Gastroesophageal sphincter (tissue), 4 donors: Measurements from ENCODE around the gene ZNF681. TPM values are rescaled to one million over a fixed set of nuclear protein-coding genes. Genes with fewer than 3 reads are reported as not detected.
A peak's percentile ranks its signal among the peaks of the same experiment; 100 is the strongest.

Source experiments
- ATAC-seq: fragments of 150-250 bp; one replicate; pipeline ENCODE4 v1.9.1; 2016; ENCODE audit warnings: mild to moderate bottlenecking, moderate library complexity
- H3K27ac ChIP-seq, 4 donors: fragments of 200-600 bp; sonication (generic) in 3 of 4; 1 replicate in 3 of 4; 2 replicates in 1 of 4; pipeline ENCODE4 v1.5.1; 2016 to 2019
- H3K27me3 ChIP-seq: fragments of 200-600 bp; sonication (generic); one replicate; pipeline ENCODE4 v1.5.1; 2019
- H3K36me3 ChIP-seq, 2 donors: fragments of 200-600 bp; sonication (generic); one replicate each; pipeline ENCODE4 v1.5.1; 2019; ENCODE audit warnings: control low read depth in 1 of 2
- H3K4me1 ChIP-seq, 3 donors: fragments of 200-600 bp; sonication (generic); 1 replicate in 2 of 3; 2 replicates in 1 of 3; pipeline ENCODE4 v1.5.1; 2016 to 2019; ENCODE audit warnings: control low read depth in 2 of 3
- H3K4me3 ChIP-seq, 2 donors: fragments of 200-600 bp; sonication (generic); one replicate each; pipeline ENCODE4 v1.5.1; 2019; ENCODE audit warnings: mild to moderate bottlenecking in 1 of 2, moderate library complexity in 1 of 2
- H3K9me3 ChIP-seq, 3 donors: fragments of 200-600 bp; sonication (generic); one replicate each; pipeline ENCODE4 v1.5.1; 2017 to 2019; ENCODE audit warnings: control low read depth in 2 of 3
- EP300 ChIP-seq: sonication (generic); formaldehyde crosslinking; IDR thresholded peaks from one replicate; pipeline ENCODE4 v1.6.1; 2017; ENCODE audit warnings: antibody characterized with exemption, mild to moderate bottlenecking
- POLR2A ChIP-seq, 2 donors: fragments of 450-650 bp; IDR thresholded peaks; one replicate each; pipeline ENCODE4 v1.6.1; 2017; ENCODE audit warnings: antibody characterized with exemption in 2 of 2, mild to moderate bottlenecking in 2 of 2, moderate library complexity in 1 of 2
- POLR2AphosphoS5 ChIP-seq: sonication (generic); formaldehyde crosslinking; IDR thresholded peaks from one replicate; pipeline ENCODE4 v1.6.1; 2017; ENCODE audit warnings: antibody characterized with exemption
- WGBS, 2 donors: methylation state at CpG; one replicate each; pipeline ENCODE4 v1.1.5; 2018; ENCODE audit warnings: low coverage in 1 of 2; 5-methylcytosine and 5-hydroxymethylcytosine counted together
- total RNA-seq, 4 donors: library from RNA; depleted of rRNA; stranded (reverse); fragments of >200 nt; gene quantifications; one replicate each; pipeline ENCODE4 v1.1.0, GENCODE V29; 2016
- TF ChIP-seq, protein P1 (sequence below), 4 experiments: fragments of 200-600 bp in 2 of 4; fragments of 450-650 bp in 2 of 4; sonication (generic) in 1 of 4; IDR thresholded peaks; one replicate each; pipeline ENCODE4 v1.5.1; 2017 to 2019; ENCODE audit warnings: antibody characterized with exemption in 4 of 4, mild to moderate bottlenecking in 2 of 4, moderate library complexity in 2 of 4

ZNF681 gene
- total RNA-seq, 4 donors from 2014 or later, result 0.78 to 1.7 (median 0.92) TPM

GRCh38 chr19:23774524-23774971 is 15.9 kb upstream of the ZNF681 start:
- H3K4me1 ChIP-seq, result no peaks in the 10 kb centered on the region
- peak; percentile 87 for ATAC-seq
- no peak overlapping the region for H3K4me3 ChIP-seq
- H3K36me3 ChIP-seq, result no peaks in the 10 kb centered on the region
- no peaks in the 10 kb centered on the region for H3K27me3 ChIP-seq
- TF ChIP-seq POLR2A (IDR thresholded peaks at IDR 0.05) (no peak), EP300 (no peak), POLR2AphosphoS5 (no peak)
- TF ChIP-seq, protein P1, sequence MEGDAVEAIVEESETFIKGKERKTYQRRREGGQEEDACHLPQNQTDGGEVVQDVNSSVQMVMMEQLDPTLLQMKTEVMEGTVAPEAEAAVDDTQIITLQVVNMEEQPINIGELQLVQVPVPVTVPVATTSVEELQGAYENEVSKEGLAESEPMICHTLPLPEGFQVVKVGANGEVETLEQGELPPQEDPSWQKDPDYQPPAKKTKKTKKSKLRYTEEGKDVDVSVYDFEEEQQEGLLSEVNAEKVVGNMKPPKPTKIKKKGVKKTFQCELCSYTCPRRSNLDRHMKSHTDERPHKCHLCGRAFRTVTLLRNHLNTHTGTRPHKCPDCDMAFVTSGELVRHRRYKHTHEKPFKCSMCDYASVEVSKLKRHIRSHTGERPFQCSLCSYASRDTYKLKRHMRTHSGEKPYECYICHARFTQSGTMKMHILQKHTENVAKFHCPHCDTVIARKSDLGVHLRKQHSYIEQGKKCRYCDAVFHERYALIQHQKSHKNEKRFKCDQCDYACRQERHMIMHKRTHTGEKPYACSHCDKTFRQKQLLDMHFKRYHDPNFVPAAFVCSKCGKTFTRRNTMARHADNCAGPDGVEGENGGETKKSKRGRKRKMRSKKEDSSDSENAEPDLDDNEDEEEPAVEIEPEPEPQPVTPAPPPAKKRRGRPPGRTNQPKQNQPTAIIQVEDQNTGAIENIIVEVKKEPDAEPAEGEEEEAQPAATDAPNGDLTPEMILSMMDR (IDR thresholded peaks at IDR 0.05), result no peak
- H3K27ac ChIP-seq, result no peak overlapping the region
- no peaks in the 10 kb centered on the region for H3K9me3 ChIP-seq

DNA sequence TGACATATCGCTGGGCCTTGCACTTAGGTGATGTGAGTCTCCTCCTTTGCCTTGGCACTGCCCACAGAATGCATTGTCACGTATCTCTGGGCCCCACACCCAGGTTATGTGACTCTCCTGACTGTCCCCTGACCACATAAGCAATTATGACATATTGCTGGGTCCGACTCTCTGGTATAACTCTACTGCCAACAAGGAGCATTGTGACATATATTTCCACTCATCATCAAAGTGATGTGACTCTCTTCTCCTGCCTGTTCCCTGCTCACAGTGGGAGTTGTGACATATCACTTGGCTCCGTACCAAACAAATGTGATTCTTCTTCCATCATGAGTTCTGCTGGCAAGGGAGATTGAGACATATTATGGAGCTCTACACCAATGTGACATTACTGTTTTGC is 15.4 kb upstream of the ZNF681 start:
- H3K27ac ChIP-seq, result no peak overlapping the region

GRCh38 chr19:23772675-23773063 is 14.0 kb upstream of the ZNF681 start:
- WGBS, 2 donors, result 82 to 100% methylated on average over 2 of the region's 2 CpGs
- Histone ChIP-seq H3K27me3 (no peaks in the 10 kb centered on the region), H3K27ac (no peak overlapping the region), H3K9me3 (no peaks in the 10 kb centered on the region), H3K4me3 (no peak overlapping the region), H3K4me1 (no peaks in the 10 kb centered on the region), H3K36me3 (no peaks in the 10 kb centered on the region)
- no peak for ATAC-seq
- TF ChIP-seq POLR2A (IDR thresholded peaks at IDR 0.05) (no peak), POLR2AphosphoS5 (no peak), EP300 (no peak)
- TF ChIP-seq, protein P1 (IDR thresholded peaks at IDR 0.05), result no peak

More for the DNA sequence above, 15.4 kb upstream of the ZNF681 start:
- 50 to 60% methylated on average over 2 to 3 of the region's 4 CpGs for WGBS, 2 donors
- no peaks in the 10 kb centered on the region for H3K36me3 ChIP-seq
- no peaks in the 10 kb centered on the region for H3K9me3 ChIP-seq
- no peaks in the 10 kb centered on the region for H3K4me1 ChIP-seq
- H3K27me3 ChIP-seq, result no peaks in the 10 kb centered on the region
- H3K4me3 ChIP-seq, result no peak overlapping the region
- TF ChIP-seq EP300 (no peak), POLR2A (IDR thresholded peaks at IDR 0.05) (no peak), POLR2AphosphoS5 (no peak)
- TF ChIP-seq, protein P1 (IDR thresholded peaks at IDR 0.05), result no peak
- peak; percentile 56 for ATAC-seq

DNA sequence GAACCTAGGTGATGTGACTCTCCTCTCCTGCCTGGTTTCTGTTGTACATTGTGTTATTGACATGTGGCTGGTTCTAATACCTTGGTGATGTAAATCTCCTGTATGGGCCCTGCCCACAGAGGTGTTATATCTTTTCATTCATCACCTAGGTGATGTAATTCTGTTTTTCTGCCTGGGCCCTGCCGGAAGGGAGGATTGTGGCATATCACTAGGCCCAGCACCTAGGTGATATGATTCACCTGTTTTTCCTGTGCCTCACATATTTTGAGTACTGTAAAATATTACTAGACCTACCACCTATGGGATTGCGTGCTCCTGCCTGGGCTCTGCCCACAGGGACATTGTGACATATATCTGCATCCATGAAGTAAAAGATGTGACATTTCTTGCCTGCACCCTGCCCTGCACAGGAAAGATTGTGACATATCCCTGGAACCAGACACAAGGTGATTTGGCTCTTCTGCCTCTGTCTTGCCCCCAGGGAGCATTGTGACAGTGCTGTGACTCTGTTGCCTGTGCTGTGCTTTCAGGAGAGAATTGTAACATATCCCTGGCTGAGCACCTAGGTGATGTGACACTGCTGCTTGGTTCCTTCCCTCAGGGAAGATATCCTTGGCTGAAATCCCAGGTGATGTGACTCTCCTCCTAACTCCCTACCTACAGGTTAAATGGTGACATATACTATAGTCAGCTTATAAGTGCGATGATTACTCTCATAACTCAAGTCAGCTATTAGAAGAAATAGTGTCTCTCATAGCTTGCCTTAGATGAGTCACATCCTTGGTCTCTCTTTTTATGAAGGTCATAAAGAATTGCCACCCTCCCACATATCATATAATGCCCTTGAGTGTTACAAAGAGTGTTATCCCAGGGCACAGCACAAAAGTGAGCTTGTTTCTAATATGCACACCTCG is 13.3 kb upstream of the ZNF681 start:
- ATAC-seq, result no peak
- Histone ChIP-seq H3K27ac (no peak overlapping the region), H3K36me3 (no peaks in the 10 kb centered on the region), H3K9me3 (no peaks in the 10 kb centered on the region), H3K27me3 (no peaks in the 10 kb centered on the region), H3K4me1 (no peaks in the 10 kb centered on the region), H3K4me3 (no peak overlapping the region)
- 95 to 96% methylated on average over 3 to 4 of the region's 4 CpGs for WGBS, 2 donors
- TF ChIP-seq EP300 (no peak), POLR2A (IDR thresholded peaks at IDR 0.05) (no peak)

DNA sequence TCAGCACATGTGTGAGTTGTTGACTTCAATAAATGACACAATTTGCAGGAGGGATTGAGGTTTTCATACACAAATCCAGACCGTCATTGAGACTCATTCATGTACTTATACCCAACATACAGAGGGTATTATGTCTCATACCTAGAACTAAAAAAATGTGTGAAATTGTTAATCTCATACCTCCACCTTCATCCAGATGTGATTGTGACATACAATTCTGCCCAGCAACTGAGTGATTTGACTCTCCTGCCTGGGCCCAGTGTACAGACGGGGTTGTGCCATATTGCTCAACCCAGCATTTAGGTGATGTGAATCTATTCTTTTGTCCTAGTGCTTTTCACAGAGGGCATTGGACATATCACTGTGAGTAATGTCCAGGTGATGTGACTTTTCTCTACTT is 12.6 kb upstream of the ZNF681 start:
- H3K4me3 ChIP-seq, result no peak overlapping the region
- H3K36me3 ChIP-seq, result no peaks in the 10 kb centered on the region
- H3K9me3 ChIP-seq, result no peaks in the 10 kb centered on the region
- H3K27me3 ChIP-seq, result no peaks in the 10 kb centered on the region
- TF ChIP-seq EP300 (no peak), POLR2A (IDR thresholded peaks at IDR 0.05) (no peak), POLR2AphosphoS5 (no peak)
- TF ChIP-seq, protein P1 (IDR thresholded peaks at IDR 0.05), result no peak
- WGBS, 2 donors, result 90 to 96% methylated on average over 2 of the region's 2 CpGs
- H3K4me1 ChIP-seq, result no peaks in the 10 kb centered on the region
- ATAC-seq, result no peak
- no peak overlapping the region for H3K27ac ChIP-seq
